H1 (cell line): ENCODE results near the gene GAD2. TPM values are rescaled to one million over a fixed set of nuclear protein-coding genes. Genes with fewer than 3 reads are reported as not detected.
A peak's percentile ranks its signal among the peaks of the same experiment; 100 is the strongest.

ENCODE experiments used
- ATF2 ChIP-seq: IDR thresholded peaks from 2 replicates; pipeline ENCODE4 v1.6.1; 2012; ENCODE audit warnings: low read length, inconsistent platforms
- CBX5 ChIP-seq: fragments of 300-800, 300-1000 bp; sonication (generic); IDR thresholded peaks from 2 replicates; pipeline ENCODE4 v1.7.1; 2016; ENCODE audit warnings: antibody characterized with exemption, low read length, low read depth
- E2F6 ChIP-seq: IDR thresholded peaks from 2 replicates; pipeline ENCODE4 v1.6.1; 2012; ENCODE audit warnings: inconsistent platforms
- GABPA ChIP-seq: IDR thresholded peaks from 2 replicates; pipeline ENCODE4 v1.6.1; 2011; ENCODE audit warnings: mild to moderate bottlenecking, low read length, moderate library complexity, borderline replicate concordance; ENCODE audit not compliant: insufficient read depth
- KDM1A ChIP-seq: fragments of 200-600, 300-600 bp; sonication (generic); IDR thresholded peaks from 2 replicates; pipeline ENCODE4 v1.7.1; 2016; ENCODE audit warnings: mild to moderate bottlenecking, low read length, borderline replicate concordance
- MAFK ChIP-seq: IDR thresholded peaks from 2 replicates; pipeline ENCODE4 v1.6.1; 2012; ENCODE audit warnings: low read depth, mild to moderate bottlenecking, improper control_type of control experiment, low read length
- PHF8 ChIP-seq: fragments of 200-600 bp; sonication (generic); conservative IDR thresholded peaks from 2 replicates; pipeline ENCODE4 v1.7.1; 2012; ENCODE audit warnings: low read depth, mild to moderate bottlenecking, inconsistent platforms, low read length, moderate library complexity
- RNF2 ChIP-seq: fragments of 200-900, 300-1000 bp; sonication (generic); IDR thresholded peaks from 2 replicates; pipeline ENCODE4 v1.7.1; 2016; ENCODE audit warnings: borderline replicate concordance, low read depth, mild to moderate bottlenecking, antibody characterized with exemption, low read length; ENCODE audit not compliant: poor library complexity, severe bottlenecking; ENCODE audit errors: missing control alignments
- RXRA ChIP-seq: IDR thresholded peaks from 2 replicates; pipeline ENCODE4 v1.6.1; 2011; ENCODE audit warnings: low read depth, mild to moderate bottlenecking, low read length, moderate library complexity; ENCODE audit not compliant: insufficient read depth
- SRF ChIP-seq: IDR thresholded peaks from 2 replicates; pipeline ENCODE4 v1.6.1; 2011; ENCODE audit warnings: mild to moderate bottlenecking, low read depth, low read length, moderate library complexity
- SUZ12 ChIP-seq: fragments of 200-600 bp; sonication (generic); IDR thresholded peaks from 2 replicates; pipeline ENCODE4 v1.6.1; 2012; ENCODE audit warnings: mild to moderate bottlenecking, inconsistent platforms, low read length, moderate library complexity, mixed read lengths
- TAF7 ChIP-seq: optimal IDR thresholded peaks from 2 replicates; pipeline ENCODE3; 2011; ENCODE audit warnings: low read depth, mild to moderate bottlenecking, inconsistent platforms, low read length, moderate library complexity, borderline replicate concordance
- polyA plus RNA-seq, 7 experiments: library from polyadenylated mRNA; depleted of rRNA in 3 of 7; stranded (reverse) in 5 of 7; unstranded in 2 of 7; fragments of >200 nt in 5 of 7; fragments of 200-250 nt in 2 of 7; gene quantifications; 1 replicate in 5 of 7; 2 replicates in 1 of 7; 4 replicates in 1 of 7; pipeline versions ENCODE4 v1.2.1 to v1.2.3, GENCODE V29; 2011 to 2013; ENCODE audit warnings: missing spikeins in 2 of 7, mixed read lengths in 2 of 7
- total RNA-seq: library from RNA; stranded (reverse); fragmentation: NEBNext Ultra II Directional; extraction: Animal tissue kit (Norgen Biotek cat#: 25700); gene quantifications from 2 replicates; pipeline ENCODE4 v1.2.1, GENCODE V29; 2021

GAD2 gene
- total and polyA plus RNA-seq, 2 of the 8 experiments (the other 6 are each of a cell fraction or from before 2014, with no cell fraction given): 0.30 to 0.47 TPM

- no peak for TF ChIP-seq CBX5
- no peak for TF ChIP-seq GABPA
- TF ChIP-seq SRF: no peak
- TF ChIP-seq RNF2: peak; percentile 74
- TF ChIP-seq SUZ12: peak; percentile 69
- no peak for TF ChIP-seq TAF7
- no peak for TF ChIP-seq PHF8
- no peak for TF ChIP-seq KDM1A
- no peak for TF ChIP-seq RXRA
- no peak for TF ChIP-seq ATF2
- no peak for TF ChIP-seq MAFK
- TF ChIP-seq E2F6: peak; percentile 16; the same call in 1 of the 2 replicates
- TF ChIP-seq, all 59 proteins: peak for 10
These were observed 4.7 kb upstream of the GAD2 start (continued) for GRCh38 chr10:26211781-26212444.
